Femur (tissue), 1 donor: Measurements from ENCODE around the gene SALL4.

ENCODE experiments used
- DNase-seq: peaks from one replicate; pipeline ENCODE4 v3.0.0-alpha.2; 2017

SALL4 gene

GRCh38 chr20:51734876-51735720 is 67.2 kb downstream of the SALL4 start:
- DNase-seq: no peak

- DNase-seq: no peak
Measured at GRCh38 chr20:51733070-51733469, 69.3 kb downstream of the SALL4 start.
